H9 (cell line): ENCODE data around the gene RASSF5. TPM values are rescaled to one million over a fixed set of nuclear protein-coding genes. Genes with fewer than 3 reads are reported as not detected.

Experiments used
- DNase-seq: peaks from one replicate; pipeline ENCODE4 v3.0.0-alpha.2; 2017
- H2AFZ ChIP-seq: one replicate; pipeline ENCODE4 v1.6.1; 2013; ENCODE audit warnings: mild to moderate bottlenecking, low read length, control low read depth, moderate library complexity
- H2AK5ac ChIP-seq: 2 replicates; pipeline ENCODE4 v1.6.1; 2013; ENCODE audit warnings: low read length, control low read depth, mixed read lengths; ENCODE audit not compliant: insufficient read length
- H2BK120ac ChIP-seq: one replicate; pipeline ENCODE4 v1.6.1; 2013; ENCODE audit warnings: low read depth, mild to moderate bottlenecking, low read length, control low read depth, inconsistent platforms; ENCODE audit not compliant: poor library complexity, severe bottlenecking
- H2BK12ac ChIP-seq: 2 replicates; pipeline ENCODE4 v1.6.1; 2013; ENCODE audit warnings: low read length, control low read depth, mixed read lengths, low read depth; ENCODE audit not compliant: insufficient read length
- H2BK15ac ChIP-seq: 2 replicates; pipeline ENCODE4 v1.6.1; 2013; ENCODE audit warnings: low read depth, low read length, control low read depth
- H2BK20ac ChIP-seq: one replicate; pipeline ENCODE4 v1.6.1; 2013; ENCODE audit warnings: low read depth, mild to moderate bottlenecking, low read length, control low read depth, inconsistent platforms; ENCODE audit not compliant: poor library complexity, severe bottlenecking
- H2BK5ac ChIP-seq: 2 replicates; pipeline ENCODE4 v1.6.1; 2013; ENCODE audit warnings: low read length, control low read depth, mixed read lengths; ENCODE audit not compliant: insufficient read length
- H3K14ac ChIP-seq: 2 replicates; pipeline ENCODE4 v1.6.1; 2013; ENCODE audit warnings: low read length, control low read depth; ENCODE audit not compliant: insufficient read depth
- H3K18ac ChIP-seq: 2 replicates; pipeline ENCODE4 v1.6.1; 2013; ENCODE audit warnings: low read depth, mild to moderate bottlenecking, mixed read lengths, low read length, control low read depth; ENCODE audit not compliant: insufficient read length
- H3K23ac ChIP-seq: 2 replicates; pipeline ENCODE4 v1.6.1; 2013; ENCODE audit warnings: low read length, control low read depth, mixed read lengths, low read depth; ENCODE audit not compliant: insufficient read length
- H3K23me2 ChIP-seq: 2 replicates; pipeline ENCODE4 v1.6.1; 2013; ENCODE audit warnings: low read depth, mild to moderate bottlenecking, mixed read lengths, low read length, control low read depth; ENCODE audit not compliant: insufficient read length, poor library complexity, severe bottlenecking
- H3K27ac ChIP-seq: 2 replicates; pipeline ENCODE4 v1.5.1; 2013; ENCODE audit warnings: low read length, control low read depth, mixed read lengths, low read depth; ENCODE audit not compliant: insufficient read length
- H3K27me3 ChIP-seq: 2 replicates; pipeline ENCODE4 v1.6.1; 2013; ENCODE audit warnings: low read length, control low read depth, inconsistent platforms; ENCODE audit not compliant: insufficient read depth
- H3K4ac ChIP-seq: 2 replicates; pipeline ENCODE4 v1.6.1; 2013; ENCODE audit warnings: low read depth, mild to moderate bottlenecking, control low read depth, inconsistent platforms, low read length, moderate library complexity
- H3K4me1 ChIP-seq: 2 replicates; pipeline ENCODE4 v1.6.1; 2013; ENCODE audit warnings: low read length, control low read depth, inconsistent platforms; ENCODE audit not compliant: insufficient read depth
- H3K4me2 ChIP-seq: 2 replicates; pipeline ENCODE4 v1.6.1; 2013; ENCODE audit warnings: low read length, control low read depth, mixed read lengths; ENCODE audit not compliant: insufficient read length, insufficient read depth
- H3K56ac ChIP-seq: 2 replicates; pipeline ENCODE4 v1.6.1; 2013; ENCODE audit warnings: low read depth, mild to moderate bottlenecking, mixed read lengths, low read length, control low read depth; ENCODE audit not compliant: insufficient read length
- H3K79me1 ChIP-seq: 2 replicates; pipeline ENCODE4 v1.6.1; 2013; ENCODE audit warnings: low read depth, mild to moderate bottlenecking, moderate library complexity, low read length, control low read depth, inconsistent platforms; ENCODE audit not compliant: insufficient read depth, poor library complexity, severe bottlenecking
- H3K79me2 ChIP-seq: 2 replicates; pipeline ENCODE4 v1.6.1; 2013; ENCODE audit warnings: low read length, control low read depth, inconsistent platforms; ENCODE audit not compliant: insufficient read depth
- H3K9ac ChIP-seq: 2 replicates; pipeline ENCODE4 v1.6.1; 2013; ENCODE audit warnings: low read length, control low read depth, mixed read lengths; ENCODE audit not compliant: insufficient read length; ENCODE audit errors: extremely low read depth
- H3K9me3 ChIP-seq: one replicate; pipeline ENCODE4 v1.6.1; 2013; ENCODE audit warnings: low read depth, low read length, inconsistent platforms; ENCODE audit not compliant: control insufficient read depth
- H3T11ph ChIP-seq: one replicate; pipeline ENCODE4 v1.6.1; 2013; ENCODE audit warnings: mild to moderate bottlenecking, low read length, control low read depth, inconsistent platforms
- H4K20me1 ChIP-seq: one replicate; pipeline ENCODE4 v1.6.1; 2013; ENCODE audit not compliant: control insufficient read depth, insufficient read length, insufficient read depth
- H4K5ac ChIP-seq: 2 replicates; pipeline ENCODE4 v1.6.1; 2013; ENCODE audit warnings: low read depth, mild to moderate bottlenecking, mixed read lengths, low read length, control low read depth; ENCODE audit not compliant: insufficient read length
- H4K8ac ChIP-seq: replicated peaks from 2 replicates; pipeline ENCODE4 v1.6.1; 2013; ENCODE audit warnings: low read length, control low read depth, mixed read lengths, low read depth; ENCODE audit not compliant: insufficient read length
- H4K91ac ChIP-seq: 2 replicates; pipeline ENCODE4 v1.6.1; 2013; ENCODE audit warnings: low read depth, mild to moderate bottlenecking, moderate library complexity, mixed read lengths, low read length, control low read depth; ENCODE audit not compliant: insufficient read length
- H3K27ac Mint-ChIP-seq, 3 experiments: 2 replicates in 2 of 3; 3 replicates in 1 of 3; pipeline ENCODE4 v1.8.0; 2020 to 2021; ENCODE audit warnings: mixed read lengths in 3 of 3, mild to moderate bottlenecking in 1 of 3, moderate library complexity in 1 of 3
- H3K27me3 Mint-ChIP-seq: 2 replicates; pipeline ENCODE4 v1.8.0; 2021; ENCODE audit warnings: low read depth, mild to moderate bottlenecking, moderate library complexity, mixed read lengths
- H3K36me3 Mint-ChIP-seq, 3 experiments: 2 replicates in 2 of 3; 3 replicates in 1 of 3; pipeline ENCODE4 v1.8.0; 2020 to 2021; ENCODE audit warnings: low read depth in 3 of 3, mixed read lengths in 3 of 3; ENCODE audit not compliant: insufficient read depth in 1 of 3
- H3K4me1 Mint-ChIP-seq, 2 experiments: 2 replicates each; pipeline ENCODE4 v1.8.0; 2020; ENCODE audit warnings: mixed read lengths in 2 of 2
- H3K4me3 Mint-ChIP-seq, 2 experiments: 2 replicates in 1 of 2; 3 replicates in 1 of 2; pipeline ENCODE4 v1.8.0; 2020 to 2021; ENCODE audit warnings: mild to moderate bottlenecking in 2 of 2, mixed read lengths in 2 of 2, moderate library complexity in 1 of 2
- H3K9me3 Mint-ChIP-seq, 2 experiments: 2 replicates in 1 of 2; 3 replicates in 1 of 2; pipeline ENCODE4 v1.8.0; 2020; ENCODE audit warnings: mild to moderate bottlenecking in 2 of 2, mixed read lengths in 2 of 2, moderate library complexity in 1 of 2
- WGBS: extraction: QIAGEN DNeasy Blood & Tissue Kit; methylation state at CpG from one replicate; pipeline ENCODE4 v1.1.7; 2013; ENCODE audit warnings: missing lambda C conversion rate, low lambda C conversion rate, mixed read lengths; ENCODE audit not compliant: insufficient read length; ENCODE audit errors: extremely low coverage; 5-methylcytosine and 5-hydroxymethylcytosine counted together
- total RNA-seq: library from RNA; stranded (reverse); gene quantifications from 2 replicates; pipeline ENCODE4 v1.2.1, GENCODE V29; 2021
- TF ChIP-seq, protein P1 (sequence below): fragments of 200-600 bp; sonication (generic); conservative IDR thresholded peaks from 3 replicates; pipeline ENCODE4 v1.8.0; 2021; ENCODE audit warnings: antibody characterized with exemption, mild to moderate bottlenecking

Gene RASSF5
- total RNA-seq, 1 experiment from 2014 or later, result 0.50 TPM

DNA sequence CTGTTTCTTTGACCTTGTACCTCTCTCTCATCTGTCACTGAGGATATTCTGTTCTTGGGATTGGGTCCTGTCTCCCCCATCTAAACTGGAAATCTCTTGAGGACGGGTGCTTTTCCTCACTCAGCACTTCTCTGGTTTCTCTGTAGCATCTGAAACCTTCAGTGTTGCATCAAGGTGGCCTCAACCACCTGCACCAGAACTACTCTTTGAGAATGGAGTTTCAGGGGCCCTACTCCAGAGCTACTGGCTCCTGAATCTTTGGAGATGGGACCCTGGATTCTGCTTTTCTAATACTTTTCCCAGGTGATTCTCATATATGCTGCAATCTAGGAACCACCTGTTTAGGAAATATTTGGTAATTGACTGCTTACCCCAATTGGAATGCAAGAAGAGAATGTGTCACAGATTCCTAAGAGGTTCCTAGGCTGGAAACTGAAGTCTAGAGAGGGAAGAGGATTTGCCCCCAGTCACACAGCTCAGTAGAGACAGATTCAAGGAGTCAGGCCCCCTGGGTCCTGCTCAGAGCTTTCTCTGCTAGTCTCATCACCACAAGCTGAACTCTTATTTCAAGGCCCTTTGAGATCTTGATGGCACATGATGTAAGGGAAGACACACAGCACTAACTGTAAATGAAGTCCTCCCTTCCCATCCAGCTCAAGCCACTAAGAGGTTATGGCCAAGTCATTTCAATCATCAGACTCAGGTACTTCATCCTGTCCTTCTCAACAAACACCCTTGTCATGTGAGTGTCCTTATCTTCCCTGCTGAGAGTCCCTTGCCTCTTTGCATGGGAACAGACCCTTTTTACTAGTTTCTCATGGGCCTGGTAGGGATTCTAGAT lies 56.3 kb downstream of the RASSF5 start:
- no peaks in the 10 kb centered on the region for H3K79me2 ChIP-seq
- no peaks in the 10 kb centered on the region for H3K4me1 ChIP-seq
- peaks cover 9 to 11% of the 10 kb centered on the region in 2 experiments for H3K4me1 Mint-ChIP-seq
- H3K9me3 Mint-ChIP-seq, result no peaks in the 10 kb centered on the region
- no peak overlapping the region for H3K4ac ChIP-seq
- TF ChIP-seq, protein P1, sequence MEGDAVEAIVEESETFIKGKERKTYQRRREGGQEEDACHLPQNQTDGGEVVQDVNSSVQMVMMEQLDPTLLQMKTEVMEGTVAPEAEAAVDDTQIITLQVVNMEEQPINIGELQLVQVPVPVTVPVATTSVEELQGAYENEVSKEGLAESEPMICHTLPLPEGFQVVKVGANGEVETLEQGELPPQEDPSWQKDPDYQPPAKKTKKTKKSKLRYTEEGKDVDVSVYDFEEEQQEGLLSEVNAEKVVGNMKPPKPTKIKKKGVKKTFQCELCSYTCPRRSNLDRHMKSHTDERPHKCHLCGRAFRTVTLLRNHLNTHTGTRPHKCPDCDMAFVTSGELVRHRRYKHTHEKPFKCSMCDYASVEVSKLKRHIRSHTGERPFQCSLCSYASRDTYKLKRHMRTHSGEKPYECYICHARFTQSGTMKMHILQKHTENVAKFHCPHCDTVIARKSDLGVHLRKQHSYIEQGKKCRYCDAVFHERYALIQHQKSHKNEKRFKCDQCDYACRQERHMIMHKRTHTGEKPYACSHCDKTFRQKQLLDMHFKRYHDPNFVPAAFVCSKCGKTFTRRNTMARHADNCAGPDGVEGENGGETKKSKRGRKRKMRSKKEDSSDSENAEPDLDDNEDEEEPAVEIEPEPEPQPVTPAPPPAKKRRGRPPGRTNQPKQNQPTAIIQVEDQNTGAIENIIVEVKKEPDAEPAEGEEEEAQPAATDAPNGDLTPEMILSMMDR, result no peak
- H3K23me2 ChIP-seq, result no peaks in the 10 kb centered on the region
- no peaks in the 10 kb centered on the region for H4K20me1 ChIP-seq
- no peak for DNase-seq
- H3K27ac Mint-ChIP-seq, result no peak overlapping the region
- no peaks in the 10 kb centered on the region for H3K9me3 ChIP-seq
- no peak overlapping the region for H3K23ac ChIP-seq
- H3K14ac ChIP-seq, result no peak overlapping the region
- H3K56ac ChIP-seq, result no peak overlapping the region
- H2BK5ac ChIP-seq, result no peak overlapping the region
- H3K4me2 ChIP-seq, result no peak overlapping the region
- H3K27ac ChIP-seq, result no peak overlapping the region
- no peak overlapping the region for H2BK120ac ChIP-seq
- no peak overlapping the region for H2BK12ac ChIP-seq
- H4K8ac ChIP-seq, result no peak overlapping the region
- H2AFZ ChIP-seq, result no peak overlapping the region
- no CpG with 5 or more reads among the region's 1 CpG for WGBS
- H3K27me3 Mint-ChIP-seq, result peaks cover 36% of the 10 kb centered on the region
- no peaks in the 10 kb centered on the region for H3K79me1 ChIP-seq
- no peak overlapping the region for H3K9ac ChIP-seq
- H3K18ac ChIP-seq, result no peak overlapping the region
- no peak overlapping the region for H4K91ac ChIP-seq
- no peaks in the 10 kb centered on the region for H3K36me3 Mint-ChIP-seq
- no peak overlapping the region for H3T11ph ChIP-seq
- H4K5ac ChIP-seq, result no peak overlapping the region
- H3K27me3 ChIP-seq, result no peaks in the 10 kb centered on the region
- no peak overlapping the region for H2AK5ac ChIP-seq
- no peak overlapping the region for H2BK15ac ChIP-seq
- no peak overlapping the region for H2BK20ac ChIP-seq
- no peak overlapping the region for H3K4me3 Mint-ChIP-seq
